Natural killer cell (primary cell): ENCODE data around the gene HBP1. TPM values are rescaled to one million over a fixed set of nuclear protein-coding genes. Genes with fewer than 3 reads are reported as not detected.

Experiments used
- ATAC-seq, 3 donors: fragments of 150-1000 bp in 2 of 3; fragments of 200-7000 bp in 1 of 3; cut with Tn5 transposase; 1 replicate in 1 of 3; 2 replicates in 2 of 3; pipeline ENCODE4 v1.10.0; 2021; ENCODE audit warnings: mild to moderate bottlenecking in 2 of 3, moderate library complexity in 2 of 3
- DNase-seq, 2 donors: peaks; one replicate each; pipeline versions ENCODE4 v3.0.0 to v3.0.0-alpha.2; 2013 to 2021; ENCODE audit warnings: mixed read lengths in 1 of 2
- H3K27ac ChIP-seq: one replicate; pipeline ENCODE4 v1.5.1; 2013; ENCODE audit warnings: mild to moderate bottlenecking, low read length
- H3K27me3 ChIP-seq: one replicate; pipeline ENCODE4 v1.6.1; 2013; ENCODE audit warnings: low read length; ENCODE audit not compliant: control insufficient read depth, insufficient read depth
- H3K36me3 ChIP-seq: one replicate; pipeline ENCODE4 v1.6.1; 2013; ENCODE audit warnings: low read length; ENCODE audit not compliant: control insufficient read depth, insufficient read depth
- H3K4me1 ChIP-seq: one replicate; pipeline ENCODE4 v1.6.1; 2013; ENCODE audit warnings: low read length; ENCODE audit not compliant: control insufficient read depth, insufficient read depth
- H3K4me3 ChIP-seq: one replicate; pipeline ENCODE4 v1.5.1; 2013; ENCODE audit warnings: low read length
- H3K9me3 ChIP-seq: one replicate; pipeline ENCODE4 v1.6.1; 2013; ENCODE audit warnings: low read length; ENCODE audit not compliant: control insufficient read depth, insufficient read depth
- H3K27ac Mint-ChIP-seq, 2 donors: one replicate each; pipeline ENCODE4 v1.8.0; 2022; ENCODE audit warnings: mild to moderate bottlenecking in 2 of 2, mixed read lengths in 2 of 2, moderate library complexity in 1 of 2
- H3K27me3 Mint-ChIP-seq, 2 donors: one replicate each; pipeline ENCODE4 v1.8.0; 2022; ENCODE audit warnings: low read depth in 2 of 2, mixed read lengths in 2 of 2
- H3K36me3 Mint-ChIP-seq: one replicate; pipeline ENCODE4 v1.8.0; 2022; ENCODE audit warnings: mixed read lengths
- H3K4me1 Mint-ChIP-seq, 2 donors: one replicate each; pipeline ENCODE4 v1.8.0; 2022; ENCODE audit warnings: mixed read lengths in 2 of 2
- H3K4me3 Mint-ChIP-seq: one replicate; pipeline ENCODE4 v1.8.0; 2022; ENCODE audit warnings: mild to moderate bottlenecking, moderate library complexity, mixed read lengths
- H3K9me3 Mint-ChIP-seq, 2 donors: one replicate each; pipeline ENCODE4 v1.8.0; 2022; ENCODE audit warnings: mixed read lengths in 2 of 2
- CTCF ChIP-seq: fragments of 200-600 bp; IDR thresholded peaks from one replicate; pipeline ENCODE4 v1.8.0; 2022; ENCODE audit warnings: antibody characterized with exemption
- WGBS: methylation state at CpG from one replicate; pipeline ENCODE4 v1.1.7; 2013; ENCODE audit warnings: missing lambda C conversion rate; ENCODE audit not compliant: insufficient coverage; 5-methylcytosine and 5-hydroxymethylcytosine counted together
- intact Hi-C: fragments of 100-400 bp; cut with micrococcal nuclease; formaldehyde crosslinking; loops from one replicate; pipeline ENCODE4 v1.14.2; 2022
- total RNA-seq, 4 donors: library from RNA; stranded (reverse); fragments of 120-200 nt in 1 of 4; gene quantifications; one replicate each; pipeline versions ENCODE4 v1.2.3 to v1.2.4, GENCODE V29; 2013 to 2022

The HBP1 gene
- total RNA-seq, 3 donors from 2014 or later (not counting 1 experiment from before 2014, with no cell fraction given): 186 to 249 (median 243) TPM

- no peaks in the 10 kb centered on the region for H3K27me3 ChIP-seq
- ATAC-seq (no peak), DNase-seq (no peak)
- H3K4me3 ChIP-seq: no peak overlapping the region
- H3K4me3 Mint-ChIP-seq: peak overlapping the region; percentile 37
- peaks cover 55 to 72% of the 10 kb centered on the region in 2 donors for H3K4me1 Mint-ChIP-seq
- H3K9me3 Mint-ChIP-seq: no peaks in the 10 kb centered on the region
- no peak overlapping the region for H3K27ac ChIP-seq
- H3K36me3 Mint-ChIP-seq: no peaks in the 10 kb centered on the region
- no peaks in the 10 kb centered on the region for H3K9me3 ChIP-seq
- H3K36me3 ChIP-seq: no peaks in the 10 kb centered on the region
- no peak overlapping the region for H3K27ac Mint-ChIP-seq
- no peak for TF ChIP-seq CTCF
- 95% methylated on average over 11 of the region's 12 CpGs for WGBS
- no peaks in the 10 kb centered on the region for H3K27me3 Mint-ChIP-seq
- peaks cover 14% of the 10 kb centered on the region for H3K4me1 ChIP-seq
- intact Hi-C loops: no loop called here
These were observed 2.7 kb downstream of the HBP1 start for GRCh38 chr7:107171496-107171895.

- WGBS: 92% methylated on average over 2 of the region's 4 CpGs
- H3K27me3 Mint-ChIP-seq: no peaks in the 10 kb centered on the region
- Histone ChIP-seq H3K4me1 (peaks cover 14% of the 10 kb centered on the region), H3K27ac (no peak overlapping the region), H3K36me3 (peaks cover 4% of the 10 kb centered on the region), H3K4me3 (no peak overlapping the region), H3K9me3 (no peaks in the 10 kb centered on the region), H3K27me3 (no peaks in the 10 kb centered on the region)
- intact Hi-C loops: no loop called here
- peaks cover 60 to 77% of the 10 kb centered on the region in 2 donors for H3K4me1 Mint-ChIP-seq
- no peak for ATAC-seq
- H3K27ac Mint-ChIP-seq: peak overlapping the region; percentile 35 to 67
- no peak for TF ChIP-seq CTCF
- H3K9me3 Mint-ChIP-seq: no peaks in the 10 kb centered on the region
- no peaks in the 10 kb centered on the region for H3K36me3 Mint-ChIP-seq
- no peak overlapping the region for H3K4me3 Mint-ChIP-seq
- DNase-seq: no peak
These were observed 3.7 kb downstream of the HBP1 start for GRCh38 chr7:107172276-107173032.

- no peaks in the 10 kb centered on the region for H3K9me3 ChIP-seq
- ATAC-seq (no peak), DNase-seq (no peak)
- Mint-ChIP-seq H3K4me3 (no peak overlapping the region), H3K4me1 (peaks cover 53 to 69% of the 10 kb centered on the region in 2 donors), H3K27ac (peak overlapping the region; percentile 35 to 67), H3K9me3 (no peaks in the 10 kb centered on the region), H3K36me3 (no peaks in the 10 kb centered on the region), H3K27me3 (no peaks in the 10 kb centered on the region)
- intact Hi-C loops: no loop called here
- no peak overlapping the region for H3K27ac ChIP-seq
- H3K27me3 ChIP-seq: no peaks in the 10 kb centered on the region
- TF ChIP-seq CTCF: no peak
- H3K4me3 ChIP-seq: no peak overlapping the region
- H3K4me1 ChIP-seq: peaks cover 14% of the 10 kb centered on the region
- H3K36me3 ChIP-seq: peaks cover 4% of the 10 kb centered on the region
- WGBS: 71% methylated on average over 1 of the region's 2 CpGs
These were observed 4.4 kb downstream of the HBP1 start for GRCh38 chr7:107173191-107173590.
